Activated naive CD8-positive, alpha-beta T cell treated with anti-CD3 and anti-CD28 coated beads for 36 hours (primary cell): Measurements from ENCODE around the gene FAM221B. TPM values are rescaled to one million over a fixed set of nuclear protein-coding genes. Genes with fewer than 3 reads are reported as not detected.

ENCODE experiments used
- DNase-seq: peaks from one replicate; pipeline ENCODE4 v3.0.0; 2021
- H3K27ac Mint-ChIP-seq: one replicate; pipeline ENCODE4 v1.8.0; 2022; ENCODE audit warnings: mild to moderate bottlenecking, moderate library complexity, mixed read lengths
- H3K27me3 Mint-ChIP-seq: one replicate; pipeline ENCODE4 v1.8.0; 2022; ENCODE audit warnings: mild to moderate bottlenecking, mixed read lengths
- H3K36me3 Mint-ChIP-seq: one replicate; pipeline ENCODE4 v1.8.0; 2021; ENCODE audit warnings: mild to moderate bottlenecking, mixed read lengths
- H3K4me1 Mint-ChIP-seq: one replicate; pipeline ENCODE4 v1.8.0; 2021; ENCODE audit warnings: mixed read lengths
- H3K4me3 Mint-ChIP-seq: one replicate; pipeline ENCODE4 v1.8.0; 2022; ENCODE audit warnings: mild to moderate bottlenecking, moderate library complexity, mixed read lengths
- H3K9me3 Mint-ChIP-seq: one replicate; pipeline ENCODE4 v1.8.0; 2022; ENCODE audit warnings: mixed read lengths
- total RNA-seq, 2 experiments: library from RNA; stranded (reverse); gene quantifications; one replicate each; pipeline ENCODE4 v1.2.3, GENCODE V29; 2021

FAM221B gene
- total RNA-seq, 2 experiments from 2014 or later = not detected

GRCh38 chr9:35814841-35815543, 13.5 kb downstream of the FAM221B start, which contains the start of gene HINT2:
Gene HINT2 (minus strand): TSS chr9:35815042. CDS start chr9:35814979, 63 bp downstream.
- peaks cover 10% of the 10 kb centered on the region for H3K36me3 Mint-ChIP-seq
- DNase-seq = peak; percentile 97
- H3K4me1 Mint-ChIP-seq = peaks cover 35% of the 10 kb centered on the region
- no peaks in the 10 kb centered on the region for H3K27me3 Mint-ChIP-seq
- H3K9me3 Mint-ChIP-seq = peaks cover 3% of the 10 kb centered on the region
- peak within 1 kb of the TSS; percentile 98 for H3K27ac Mint-ChIP-seq
- H3K4me3 Mint-ChIP-seq = peak within 1 kb of the TSS; percentile 90

- DNase-seq = peak; percentile 60
- Mint-ChIP-seq H3K27ac (peak overlapping the region; percentile 98), H3K36me3 (peaks cover 10% of the 10 kb centered on the region), H3K4me1 (peaks cover 40% of the 10 kb centered on the region), H3K4me3 (peak overlapping the region; percentile 90), H3K9me3 (peaks cover 3% of the 10 kb centered on the region), H3K27me3 (no peaks in the 10 kb centered on the region)
These were observed 14.3 kb downstream of the FAM221B start for GRCh38 chr9:35814106-35814840.

DNA sequence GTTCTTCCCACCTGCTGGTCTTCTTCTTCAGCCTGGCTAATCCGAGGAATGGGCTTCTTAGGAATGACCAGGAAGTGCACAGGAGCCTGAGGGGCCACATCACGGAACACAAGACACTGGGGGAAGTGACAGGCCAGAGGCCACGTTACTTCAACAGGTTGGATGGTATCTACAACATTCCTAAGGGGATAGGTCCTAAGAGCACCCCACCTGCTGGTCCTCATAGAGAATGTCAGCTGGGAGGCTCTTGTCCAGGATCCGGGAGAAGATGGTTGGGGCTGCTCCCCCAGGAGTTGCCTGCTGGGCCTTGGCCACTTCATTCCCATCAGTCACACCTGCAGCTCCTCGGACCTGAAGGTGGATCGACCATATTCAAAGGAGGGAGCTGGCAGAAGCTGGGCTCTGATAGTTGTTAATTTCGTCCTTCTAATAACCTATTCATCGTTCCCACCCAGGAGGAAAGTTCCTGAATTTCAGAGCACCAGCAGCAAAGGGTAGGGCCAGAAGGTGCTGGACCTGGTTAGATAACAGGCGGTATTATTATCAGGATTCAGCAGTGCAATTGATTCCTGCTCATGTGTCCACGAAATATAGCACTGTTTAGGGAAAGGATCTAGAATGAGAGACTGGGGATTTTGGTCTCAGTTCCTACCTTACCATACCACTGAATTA, 15.0 kb downstream of the FAM221B start:
- peaks cover 40% of the 10 kb centered on the region for H3K4me1 Mint-ChIP-seq
- H3K36me3 Mint-ChIP-seq = peaks cover 10% of the 10 kb centered on the region
- H3K27me3 Mint-ChIP-seq = no peaks in the 10 kb centered on the region
- H3K9me3 Mint-ChIP-seq = peaks cover 3% of the 10 kb centered on the region
- peak overlapping the region; percentile 98 for H3K27ac Mint-ChIP-seq
- peak overlapping the region; percentile 90 for H3K4me3 Mint-ChIP-seq
- DNase-seq = no peak

DNA sequence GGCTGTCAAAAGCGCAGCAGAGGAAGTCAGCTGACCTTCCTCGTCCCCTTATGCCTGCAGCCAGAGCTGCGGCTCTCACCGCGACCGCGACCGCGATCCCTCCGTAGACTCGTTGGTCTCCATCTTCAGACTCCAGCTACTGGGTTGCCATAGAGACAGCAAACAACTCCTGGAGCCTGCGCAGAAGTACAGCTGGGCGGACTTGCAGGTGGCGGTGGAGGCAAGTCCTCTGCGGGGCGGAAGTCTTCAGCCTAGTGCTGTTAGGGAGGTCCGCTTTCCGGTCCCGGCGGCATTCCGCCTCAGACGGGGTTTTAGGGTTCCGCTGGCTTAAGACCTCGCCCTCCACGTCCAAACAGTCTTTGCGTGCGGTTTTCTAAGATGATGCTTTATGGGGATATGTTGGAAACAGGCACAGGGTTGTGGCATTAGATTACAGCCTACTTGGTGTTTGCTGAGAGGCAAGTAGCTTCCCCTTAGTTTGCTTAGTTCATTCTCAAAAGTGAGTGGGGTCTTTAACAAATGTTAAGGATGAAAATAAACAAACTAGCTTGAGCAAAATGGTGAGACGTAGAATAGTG, 16.4 kb downstream of the FAM221B start, which contains the start of gene SPAG8:
Gene SPAG8 (minus strand): TSS at position 238 of the 578 bp plus-strand sequence. CDS start 115 bp downstream, at position 123.
- Mint-ChIP-seq H3K36me3 (peaks cover 10% of the 10 kb centered on the region), H3K4me3 (peak within 1 kb of the TSS; percentile 73), H3K27me3 (no peaks in the 10 kb centered on the region), H3K4me1 (peaks cover 40% of the 10 kb centered on the region), H3K27ac (peak within 1 kb of the TSS; percentile 85), H3K9me3 (peaks cover 3% of the 10 kb centered on the region)
- peak; percentile 95 for DNase-seq

DNA sequence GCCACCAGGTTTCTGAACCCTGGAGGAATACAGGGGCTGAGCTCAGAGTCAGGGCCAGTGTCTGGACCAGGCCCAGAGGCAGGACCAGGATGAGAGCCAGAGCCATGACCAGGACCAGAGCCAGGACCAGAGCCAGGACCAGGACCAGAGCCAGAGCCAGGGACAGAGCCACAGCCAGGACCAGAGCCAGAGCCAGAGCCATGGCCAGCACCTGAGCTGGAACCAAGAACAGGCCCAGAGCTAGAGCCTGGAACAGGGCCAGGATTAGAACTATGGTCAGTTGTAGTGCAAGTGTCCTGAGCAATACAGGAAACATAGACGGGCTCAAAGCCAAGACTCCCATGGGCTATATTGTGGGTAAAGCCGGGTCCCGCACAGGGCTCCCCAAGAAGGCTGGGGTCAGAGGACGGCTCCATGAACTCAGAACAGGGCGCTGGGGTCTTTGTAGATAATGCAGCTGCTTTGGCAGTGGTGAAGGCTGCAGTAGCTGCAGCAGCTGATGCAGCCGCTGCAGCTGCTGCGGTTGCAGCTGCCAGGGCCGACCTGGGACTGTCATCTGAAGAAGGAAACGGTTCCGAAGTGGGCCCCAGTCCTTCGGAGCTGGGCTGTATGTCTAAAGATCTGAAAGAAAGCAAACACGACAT, 17.0 kb downstream of the FAM221B start:
- H3K27me3 Mint-ChIP-seq = no peaks in the 10 kb centered on the region
- H3K36me3 Mint-ChIP-seq = peaks cover 10% of the 10 kb centered on the region
- H3K4me1 Mint-ChIP-seq = peaks cover 40% of the 10 kb centered on the region
- peak overlapping the region; percentile 73 for H3K4me3 Mint-ChIP-seq
- DNase-seq = no peak
- H3K27ac Mint-ChIP-seq = peak overlapping the region; percentile 85
- peaks cover 3% of the 10 kb centered on the region for H3K9me3 Mint-ChIP-seq

DNA sequence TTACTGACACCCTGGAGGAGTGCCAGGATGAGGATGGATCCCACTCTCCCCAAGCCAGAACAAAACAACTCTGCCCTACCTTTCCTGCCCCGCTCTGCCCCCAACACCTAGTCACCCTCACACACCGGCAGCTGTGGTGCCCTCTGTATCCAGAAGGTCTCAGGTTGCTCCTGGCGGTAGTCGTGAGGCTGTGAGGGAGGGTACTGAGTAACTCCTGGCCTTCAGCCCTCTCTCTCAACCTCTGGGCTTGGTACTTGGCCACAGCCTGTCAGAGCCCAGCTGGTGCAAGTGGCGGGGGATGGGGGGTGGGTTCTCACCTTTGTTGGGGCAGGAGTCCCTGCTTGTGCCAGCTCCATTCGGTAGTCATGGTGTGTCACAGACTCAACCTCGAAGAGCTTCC, 18.4 kb downstream of the FAM221B start:
- Mint-ChIP-seq H3K4me1 (peaks cover 36% of the 10 kb centered on the region), H3K27ac (no peak overlapping the region), H3K9me3 (no peaks in the 10 kb centered on the region), H3K36me3 (peaks cover 12% of the 10 kb centered on the region), H3K27me3 (no peaks in the 10 kb centered on the region), H3K4me3 (no peak overlapping the region)
- DNase-seq = no peak

DNA sequence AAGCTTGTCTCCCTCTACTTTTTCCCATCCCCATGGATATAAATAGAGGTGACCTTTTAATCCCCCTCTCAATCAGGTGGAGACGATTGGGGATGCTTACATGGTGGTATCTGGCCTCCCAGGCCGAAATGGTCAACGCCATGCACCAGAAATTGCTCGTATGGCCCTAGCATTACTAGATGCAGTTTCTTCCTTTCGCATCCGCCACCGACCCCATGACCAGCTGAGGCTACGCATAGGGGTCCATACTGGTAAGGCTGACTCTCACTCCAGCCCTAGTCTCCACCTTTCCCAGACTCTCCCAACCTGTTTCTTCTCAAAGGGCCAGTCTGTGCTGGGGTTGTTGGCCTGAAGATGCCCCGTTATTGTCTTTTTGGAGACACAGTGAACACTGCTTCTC, 20.1 kb downstream of the FAM221B start:
- no peak for DNase-seq
- H3K9me3 Mint-ChIP-seq = no peaks in the 10 kb centered on the region
- no peak overlapping the region for H3K27ac Mint-ChIP-seq
- H3K36me3 Mint-ChIP-seq = peaks cover 8% of the 10 kb centered on the region
- H3K27me3 Mint-ChIP-seq = no peaks in the 10 kb centered on the region
- no peak overlapping the region for H3K4me3 Mint-ChIP-seq
- H3K4me1 Mint-ChIP-seq = peaks cover 28% of the 10 kb centered on the region

DNA sequence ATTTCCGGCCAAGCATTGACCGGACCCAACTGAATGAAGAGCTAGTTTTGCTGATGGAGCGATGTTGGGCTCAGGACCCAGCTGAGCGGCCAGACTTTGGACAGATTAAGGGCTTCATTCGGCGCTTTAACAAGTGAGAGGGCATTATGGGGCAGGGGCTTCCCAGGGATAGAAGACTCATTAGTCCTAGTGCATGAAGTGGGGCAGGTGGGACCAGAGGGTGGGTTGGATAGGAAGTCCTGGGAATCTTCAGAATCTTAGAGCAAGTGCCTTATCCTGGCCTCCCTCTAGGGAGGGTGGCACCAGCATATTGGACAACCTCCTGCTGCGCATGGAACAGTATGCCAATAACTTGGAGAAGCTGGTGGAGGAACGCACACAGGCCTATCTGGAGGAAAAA, 22.4 kb downstream of the FAM221B start:
- H3K4me3 Mint-ChIP-seq = no peak overlapping the region
- H3K36me3 Mint-ChIP-seq = peaks cover 9% of the 10 kb centered on the region
- H3K27ac Mint-ChIP-seq = no peak overlapping the region
- H3K9me3 Mint-ChIP-seq = no peaks in the 10 kb centered on the region
- peaks cover 7% of the 10 kb centered on the region for H3K4me1 Mint-ChIP-seq
- no peaks in the 10 kb centered on the region for H3K27me3 Mint-ChIP-seq
- DNase-seq = no peak

GRCh38 chr9:35801328-35802128, 27.0 kb downstream of the FAM221B start:
- H3K36me3 Mint-ChIP-seq = peaks cover 12% of the 10 kb centered on the region
- no peak overlapping the region for H3K4me3 Mint-ChIP-seq
- H3K4me1 Mint-ChIP-seq = peaks cover 7% of the 10 kb centered on the region
- no peak for DNase-seq
- H3K27ac Mint-ChIP-seq = no peak overlapping the region
- H3K9me3 Mint-ChIP-seq = no peaks in the 10 kb centered on the region
- no peaks in the 10 kb centered on the region for H3K27me3 Mint-ChIP-seq

- DNase-seq = no peak
- Mint-ChIP-seq H3K4me3 (no peak overlapping the region), H3K9me3 (no peaks in the 10 kb centered on the region), H3K4me1 (peaks cover 7% of the 10 kb centered on the region), H3K27me3 (no peaks in the 10 kb centered on the region), H3K36me3 (peaks cover 10% of the 10 kb centered on the region), H3K27ac (no peak overlapping the region)
These were observed 28.0 kb downstream of the FAM221B start for GRCh38 chr9:35800530-35800929.

- Mint-ChIP-seq H3K9me3 (no peaks in the 10 kb centered on the region), H3K4me1 (peaks cover 11% of the 10 kb centered on the region), H3K27ac (no peak overlapping the region), H3K27me3 (no peaks in the 10 kb centered on the region), H3K36me3 (peaks cover 12% of the 10 kb centered on the region), H3K4me3 (no peak overlapping the region)
- DNase-seq = no peak
These were observed 29.7 kb downstream of the FAM221B start for GRCh38 chr9:35798658-35799374.

GRCh38 chr9:35797311-35798109, 31.0 kb downstream of the FAM221B start:
- Mint-ChIP-seq H3K27ac (no peak overlapping the region), H3K9me3 (no peaks in the 10 kb centered on the region), H3K27me3 (no peaks in the 10 kb centered on the region), H3K36me3 (peaks cover 11% of the 10 kb centered on the region), H3K4me1 (peaks cover 11% of the 10 kb centered on the region), H3K4me3 (no peak overlapping the region)
- no peak for DNase-seq

GRCh38 chr9:35795695-35796094, 32.8 kb downstream of the FAM221B start:
- peaks cover 5% of the 10 kb centered on the region for H3K36me3 Mint-ChIP-seq
- H3K4me1 Mint-ChIP-seq = peaks cover 11% of the 10 kb centered on the region
- H3K27ac Mint-ChIP-seq = no peak overlapping the region
- H3K27me3 Mint-ChIP-seq = no peaks in the 10 kb centered on the region
- no peak for DNase-seq
- no peak overlapping the region for H3K4me3 Mint-ChIP-seq
- H3K9me3 Mint-ChIP-seq = no peaks in the 10 kb centered on the region
